GM23338 (cell line): ENCODE measurements around the gene LAGE3. TPM values are rescaled to one million over a fixed set of nuclear protein-coding genes. Genes with fewer than 3 reads are reported as not detected.

ENCODE experiments used
- ATAC-seq: fragments of 200-7000 bp; cut with Tn5 transposase; 3 replicates; pipeline ENCODE4 v1.9.1; 2020
- DNase-seq: peaks from one replicate; pipeline ENCODE4 v3.0.0-alpha.2; 2015; ENCODE audit warnings: low spot score
- H2AFZ ChIP-seq: fragments of 200-600 bp; sonication (generic); 2 replicates; pipeline ENCODE4 v1.8.0; 2016; ENCODE audit warnings: antibody characterized with exemption, mild to moderate bottlenecking, moderate library complexity
- H3F3A ChIP-seq: fragments of 200-600 bp; sonication (generic); replicated peaks from 2 replicates; pipeline ENCODE4 v1.8.0; 2017; ENCODE audit warnings: antibody characterized with exemption, mixed run types, low read depth
- H3K27ac ChIP-seq: fragments of 200-600 bp; sonication (generic); 2 replicates; pipeline ENCODE4 v1.6.1; 2016; ENCODE audit warnings: low read depth
- H3K27me3 ChIP-seq: fragments of 200-600 bp; sonication (generic); 2 replicates; pipeline ENCODE4 v1.8.0; 2016; ENCODE audit warnings: mild to moderate bottlenecking, mixed run types, moderate library complexity; ENCODE audit not compliant: insufficient read depth
- H3K36me3 ChIP-seq: fragments of 200-600 bp; sonication (generic); 2 replicates; pipeline ENCODE4 v1.8.0; 2016; ENCODE audit warnings: mild to moderate bottlenecking; ENCODE audit not compliant: insufficient read depth
- H3K4me1 ChIP-seq: fragments of 200-600 bp; sonication (generic); 2 replicates; pipeline ENCODE4 v1.8.0; 2016; ENCODE audit warnings: mild to moderate bottlenecking, moderate library complexity; ENCODE audit not compliant: insufficient read depth
- H3K4me2 ChIP-seq: fragments of 200-600 bp; sonication (generic); 2 replicates; pipeline ENCODE4 v1.7.1; 2017; ENCODE audit warnings: mixed run types
- H3K4me3 ChIP-seq: fragments of 200-600 bp; sonication (generic); 2 replicates; pipeline ENCODE4 v1.6.1; 2016; ENCODE audit warnings: mixed run types
- H3K79me2 ChIP-seq: fragments of 200-600 bp; sonication (generic); replicated peaks from 2 replicates; pipeline ENCODE4 v1.8.0; 2017; ENCODE audit warnings: mild to moderate bottlenecking; ENCODE audit not compliant: insufficient read depth
- H3K9me2 ChIP-seq: fragments of 200-600 bp; sonication (generic); 2 replicates; pipeline ENCODE4 v1.8.0; 2017; ENCODE audit not compliant: insufficient read depth
- H4K20me1 ChIP-seq: fragments of 200-600 bp; sonication (generic); replicated peaks from 2 replicates; pipeline ENCODE4 v1.8.0; 2017; ENCODE audit warnings: mild to moderate bottlenecking; ENCODE audit not compliant: insufficient read depth
- H3K27ac Mint-ChIP-seq: 2 replicates; pipeline ENCODE4 v1.8.0; 2020; ENCODE audit warnings: inconsistent platforms, mild to moderate bottlenecking, moderate library complexity, mixed read lengths
- H3K27me3 Mint-ChIP-seq: 3 replicates; pipeline ENCODE4 v1.8.0; 2022; ENCODE audit warnings: low read depth, mild to moderate bottlenecking, moderate library complexity, mixed read lengths, inconsistent platforms; ENCODE audit not compliant: insufficient read depth, poor library complexity
- H3K36me3 Mint-ChIP-seq: 3 replicates; pipeline ENCODE4 v1.8.0; 2021; ENCODE audit warnings: low read depth, mild to moderate bottlenecking, inconsistent platforms, moderate library complexity, mixed read lengths
- H3K4me1 Mint-ChIP-seq: 3 replicates; pipeline ENCODE4 v1.8.0; 2020; ENCODE audit warnings: mild to moderate bottlenecking, inconsistent platforms, mixed read lengths
- H3K4me3 Mint-ChIP-seq: 3 replicates; pipeline ENCODE4 v1.8.0; 2021; ENCODE audit warnings: moderate library complexity, mild to moderate bottlenecking, inconsistent platforms, mixed read lengths
- H3K9me3 Mint-ChIP-seq: 3 replicates; pipeline ENCODE4 v1.8.0; 2020; ENCODE audit warnings: moderate library complexity, mild to moderate bottlenecking, inconsistent platforms, mixed read lengths
- CTCF ChIP-seq, 2 experiments: fragments of 200-600 bp in 1 of 2; sonication (generic) in 1 of 2; conservative IDR thresholded peaks; 2 replicates each; pipeline versions ENCODE4 v1.5.1 to v1.6.1; 2016 to 2017; ENCODE audit warnings: antibody characterized with exemption in 2 of 2, low read depth in 2 of 2, mild to moderate bottlenecking in 2 of 2, moderate library complexity in 1 of 2
- ETS1 ChIP-seq: IDR thresholded peaks from 2 replicates; pipeline ENCODE4 v1.6.1; 2016; ENCODE audit warnings: antibody characterized with exemption
- EZH2phosphoT487 ChIP-seq: fragments of 200-600 bp; sonication (generic); IDR thresholded peaks from one replicate; pipeline ENCODE4 v1.8.1; 2018; ENCODE audit warnings: antibody characterized with exemption; ENCODE audit not compliant: unreplicated experiment
- JUNB ChIP-seq: IDR thresholded peaks from one replicate; pipeline ENCODE4 v1.6.1; 2016; ENCODE audit warnings: antibody characterized with exemption; ENCODE audit not compliant: unreplicated experiment
- NANOG ChIP-seq: IDR thresholded peaks from 2 replicates; pipeline ENCODE4 v1.6.1; 2016; ENCODE audit warnings: antibody characterized with exemption, borderline replicate concordance
- POLR2AphosphoS5 ChIP-seq: IDR thresholded peaks from 2 replicates; pipeline ENCODE4 v1.6.1; 2016; ENCODE audit warnings: antibody characterized with exemption, low read depth
- REST ChIP-seq: IDR thresholded peaks from one replicate; pipeline ENCODE4 v1.6.1; 2018; ENCODE audit warnings: antibody characterized with exemption; ENCODE audit not compliant: unreplicated experiment
- STAT1 ChIP-seq: IDR thresholded peaks from one replicate; pipeline ENCODE4 v1.6.1; 2016; ENCODE audit warnings: antibody characterized with exemption; ENCODE audit not compliant: unreplicated experiment
- ZNF114 ChIP-seq: fragments of 250-450 bp; sonication (Bioruptor Pico); IDR thresholded peaks from 2 replicates; pipeline ENCODE4 v1.5.0; 2020; ENCODE audit warnings: mild to moderate bottlenecking, moderate library complexity
- polyA plus RNA-seq: library from polyadenylated mRNA; unstranded; fragments of >200 nt; fragmentation: Nextera tagmentation; extraction: Ambion mirVana; gene quantifications from 2 replicates; pipeline ENCODE4 v1.2.1, GENCODE V29; 2016
- total RNA-seq: library from RNA; depleted of rRNA; stranded (reverse); fragments of >200 nt; shearing (Covaris generic); gene quantifications from 2 replicates; pipeline ENCODE4 v1.2.3, GENCODE V29; 2014

The LAGE3 gene
- total and polyA plus RNA-seq, 2 experiments from 2014 or later = 71.0 to 84.5 TPM

- Histone ChIP-seq H2AFZ (no peak overlapping the region), H3K27ac (no peak overlapping the region), H3K79me2 (no peaks in the 10 kb centered on the region), H3K4me2 (no peak overlapping the region), H3F3A (no peaks in the 10 kb centered on the region), H4K20me1 (no peaks in the 10 kb centered on the region), H3K9me2 (no peaks in the 10 kb centered on the region), H3K4me3 (no peak overlapping the region), H3K4me1 (no peaks in the 10 kb centered on the region), H3K36me3 (no peaks in the 10 kb centered on the region), H3K27me3 (no peaks in the 10 kb centered on the region)
- TF ChIP-seq JUNB (no peak), EZH2phosphoT487 (no peak), STAT1 (no peak), REST (no peak), NANOG (no peak), CTCF (conservative IDR thresholded peaks at IDR 0.05; ENCODE audit: low read depth in 2 of 2) (no peak), ETS1 (no peak)
- no peaks in the 10 kb centered on the region for H3K9me3 Mint-ChIP-seq
- H3K4me1 Mint-ChIP-seq = no peaks in the 10 kb centered on the region
- ATAC-seq (no peak), DNase-seq (no peak)
- peaks cover 6% of the 10 kb centered on the region; the same call in 2 of the 3 replicates for H3K36me3 Mint-ChIP-seq
- H3K27ac Mint-ChIP-seq = no peak overlapping the region
- H3K27me3 Mint-ChIP-seq = peaks cover 4% of the 10 kb centered on the region
- no peak overlapping the region for H3K4me3 Mint-ChIP-seq
These were observed 28.8 kb downstream of the LAGE3 start for GRCh38 chrX:154450312-154450711.

GRCh38 chrX:154449618-154450017 is 29.5 kb downstream of the LAGE3 start:
- H3K79me2 ChIP-seq = no peaks in the 10 kb centered on the region
- H3F3A ChIP-seq = no peaks in the 10 kb centered on the region
- ATAC-seq (no peak), DNase-seq (no peak)
- Mint-ChIP-seq H3K27ac (no peak overlapping the region), H3K4me1 (no peaks in the 10 kb centered on the region), H3K36me3 (peaks cover 6% of the 10 kb centered on the region; the same call in 2 of the 3 replicates), H3K9me3 (no peaks in the 10 kb centered on the region), H3K27me3 (peaks cover 4% of the 10 kb centered on the region), H3K4me3 (no peak overlapping the region)
- no peaks in the 10 kb centered on the region for H3K4me1 ChIP-seq
- H3K4me2 ChIP-seq = no peak overlapping the region
- H3K36me3 ChIP-seq = no peaks in the 10 kb centered on the region
- no peaks in the 10 kb centered on the region for H4K20me1 ChIP-seq
- no peak overlapping the region for H3K27ac ChIP-seq
- no peak overlapping the region for H2AFZ ChIP-seq
- H3K27me3 ChIP-seq = no peaks in the 10 kb centered on the region
- no peaks in the 10 kb centered on the region for H3K9me2 ChIP-seq
- no peak overlapping the region for H3K4me3 ChIP-seq
- TF ChIP-seq EZH2phosphoT487 (no peak), ZNF114 (CRISPR knock-in tag) (no peak), POLR2AphosphoS5 (no peak), JUNB (no peak), CTCF (conservative IDR thresholded peaks at IDR 0.05; ENCODE audit: low read depth in 2 of 2) (no peak), ETS1 (no peak)
